T-helper 9 cell (primary cell): ENCODE measurements around the gene TUBB.
"Not testable (repeated sequence)": the region's sequence is repeated elsewhere in the genome, so short reads cannot be mapped to it uniquely, and the experiment has no call there.

Experiments used
- DNase-seq: peaks from one replicate; pipeline ENCODE4 v3.0.0-alpha.2; 2020

Gene TUBB

DNA sequence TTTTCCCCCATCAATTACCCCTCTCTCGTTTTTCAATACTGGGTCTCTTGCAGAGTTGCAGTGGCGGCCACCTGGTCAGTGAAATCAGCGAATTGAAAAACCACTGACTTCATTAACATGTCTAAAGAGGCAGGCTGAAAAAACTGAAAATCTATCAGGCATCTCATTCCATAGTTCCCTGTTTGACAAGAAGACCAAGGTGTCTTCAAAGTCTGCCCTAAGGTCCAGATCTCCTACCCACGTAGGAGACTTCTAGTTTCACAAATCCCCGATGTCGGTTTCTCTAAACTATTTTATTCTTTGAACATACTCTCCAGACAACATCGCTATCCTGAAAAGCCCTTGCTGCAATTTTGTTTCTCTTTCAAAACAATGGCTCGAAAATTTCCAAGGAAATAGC, 796 bp upstream of the TUBB start:
- DNase-seq, result no peak

DNA sequence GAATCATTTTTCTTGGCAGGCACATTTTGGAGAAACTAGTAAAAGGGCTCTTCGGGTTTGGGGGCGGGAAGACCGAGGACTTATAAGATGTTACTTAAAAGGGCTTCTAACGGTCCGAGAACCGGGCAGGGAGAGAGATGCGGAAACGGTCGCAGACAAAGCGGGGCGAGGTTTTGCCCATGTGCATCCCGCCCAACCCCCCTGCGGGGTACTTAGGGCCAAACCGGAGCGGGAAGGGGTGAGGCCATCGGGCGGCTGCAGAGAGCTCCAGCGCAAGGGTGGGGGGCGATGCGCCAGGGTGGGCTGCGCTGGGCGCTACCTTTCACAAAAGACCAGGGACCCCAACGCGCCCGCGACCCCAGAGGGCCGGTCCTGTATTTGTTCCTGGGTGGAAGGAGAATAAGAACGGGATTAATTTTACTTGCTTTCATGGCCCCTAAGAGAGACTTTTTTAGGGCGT, 616 bp downstream of the TUBB start:
- peak; percentile 29 for DNase-seq

DNA sequence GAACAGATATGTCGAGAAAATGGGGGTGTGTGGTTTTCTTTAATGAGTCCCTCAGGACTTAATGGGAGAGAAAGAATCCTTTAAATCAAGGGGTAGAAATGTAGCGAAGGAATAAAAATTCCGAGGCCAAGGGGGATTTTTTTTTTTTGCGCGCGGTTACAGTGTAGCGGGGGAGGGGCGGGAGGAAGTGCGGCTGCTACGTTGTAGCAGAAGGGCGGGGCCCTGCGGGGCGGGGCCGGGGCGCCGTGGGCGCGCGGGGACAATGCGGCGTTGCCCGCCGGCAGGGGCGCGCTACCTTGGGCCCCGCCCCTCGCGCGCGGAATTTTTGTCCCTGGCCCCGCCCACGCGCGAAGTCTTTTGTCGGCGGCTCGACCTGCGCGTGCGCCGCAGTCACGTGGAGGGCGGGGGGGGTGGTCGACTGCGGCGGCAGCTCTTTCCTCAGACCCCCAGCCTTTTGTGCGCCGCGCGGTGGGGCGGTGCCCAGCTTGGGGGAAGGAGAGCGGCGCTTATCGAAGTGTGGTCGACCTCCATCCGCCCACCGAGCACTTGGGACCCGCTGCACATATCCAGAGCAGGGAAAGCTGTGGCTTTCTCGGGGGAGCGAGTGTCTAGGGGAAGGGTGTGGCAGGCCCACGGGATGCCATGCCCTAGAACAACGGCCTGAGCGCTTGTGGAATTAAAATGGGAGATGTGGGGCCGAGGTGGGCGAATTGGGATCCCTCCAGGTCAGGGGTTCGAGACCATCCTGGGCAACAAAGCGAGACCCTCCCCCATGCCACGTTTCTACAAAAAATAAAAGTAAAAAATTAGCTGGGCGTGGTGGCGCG, 1.3 kb downstream of the TUBB start:
- peak; percentile 94 for DNase-seq

DNA sequence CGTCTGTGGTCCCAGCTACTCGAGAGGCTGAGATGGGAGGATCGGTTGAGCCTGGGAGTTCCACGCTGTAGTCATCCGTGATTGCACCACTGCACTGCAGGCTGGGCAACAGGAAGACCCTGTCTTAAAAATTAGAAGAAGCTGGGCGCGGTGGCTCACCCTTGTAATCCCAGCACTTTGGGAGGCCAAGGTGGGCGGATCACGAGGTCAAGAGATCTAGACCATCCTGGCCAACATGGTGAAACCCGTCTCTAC, 1.8 kb downstream of the TUBB start:
- not testable (repeated sequence) for DNase-seq

DNA sequence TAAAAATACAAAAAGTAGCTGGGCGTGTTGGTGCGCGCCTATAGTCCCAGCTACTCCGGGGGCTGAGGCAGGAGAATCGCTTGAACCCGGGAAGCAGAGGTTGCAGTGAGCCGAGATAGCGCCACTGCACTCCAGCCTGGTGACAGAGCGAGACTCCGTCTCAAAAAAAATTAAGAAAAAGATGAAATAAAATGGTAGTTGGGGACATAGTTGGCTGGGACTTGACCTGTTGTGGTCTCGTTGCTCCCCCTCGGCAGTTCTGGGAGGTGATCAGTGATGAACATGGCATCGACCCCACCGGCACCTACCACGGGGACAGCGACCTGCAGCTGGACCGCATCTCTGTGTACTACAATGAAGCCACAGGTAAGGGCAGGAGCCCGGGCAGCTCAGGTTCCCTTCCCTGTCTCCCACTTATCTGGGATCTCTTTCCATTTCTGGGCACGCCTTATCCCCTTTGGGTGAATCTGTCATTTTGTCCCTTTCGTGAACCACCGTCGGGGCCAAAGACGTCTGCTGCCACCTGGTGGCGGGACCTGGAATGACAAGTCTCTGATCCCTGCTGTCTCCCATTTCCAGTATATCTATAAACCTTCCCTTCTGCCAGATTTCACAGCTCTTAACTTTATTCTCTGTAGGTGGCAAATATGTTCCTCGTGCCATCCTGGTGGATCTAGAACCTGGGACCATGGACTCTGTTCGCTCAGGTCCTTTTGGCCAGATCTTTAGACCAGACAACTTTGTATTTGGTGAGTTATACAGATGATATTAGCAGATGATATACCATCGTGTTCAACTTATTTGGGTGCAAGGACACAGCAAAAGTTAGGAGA, 2.3 kb downstream of the TUBB start:
- DNase-seq, result peak; percentile 87

DNA sequence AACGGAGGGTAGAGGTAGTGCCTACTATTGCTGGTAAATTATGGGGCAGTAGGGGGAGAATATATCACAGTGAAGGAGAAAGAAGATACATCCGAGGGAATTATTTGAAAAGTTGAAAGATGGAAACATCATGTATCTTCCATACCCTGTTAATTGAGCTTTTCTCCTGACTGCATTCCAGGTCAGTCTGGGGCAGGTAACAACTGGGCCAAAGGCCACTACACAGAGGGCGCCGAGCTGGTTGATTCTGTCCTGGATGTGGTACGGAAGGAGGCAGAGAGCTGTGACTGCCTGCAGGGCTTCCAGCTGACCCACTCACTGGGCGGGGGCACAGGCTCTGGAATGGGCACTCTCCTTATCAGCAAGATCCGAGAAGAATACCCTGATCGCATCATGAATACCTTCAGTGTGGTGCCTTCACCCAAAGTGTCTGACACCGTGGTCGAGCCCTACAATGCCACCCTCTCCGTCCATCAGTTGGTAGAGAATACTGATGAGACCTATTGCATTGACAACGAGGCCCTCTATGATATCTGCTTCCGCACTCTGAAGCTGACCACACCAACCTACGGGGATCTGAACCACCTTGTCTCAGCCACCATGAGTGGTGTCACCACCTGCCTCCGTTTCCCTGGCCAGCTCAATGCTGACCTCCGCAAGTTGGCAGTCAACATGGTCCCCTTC, 3.1 kb downstream of the TUBB start:
- not testable (repeated sequence) for DNase-seq

DNA sequence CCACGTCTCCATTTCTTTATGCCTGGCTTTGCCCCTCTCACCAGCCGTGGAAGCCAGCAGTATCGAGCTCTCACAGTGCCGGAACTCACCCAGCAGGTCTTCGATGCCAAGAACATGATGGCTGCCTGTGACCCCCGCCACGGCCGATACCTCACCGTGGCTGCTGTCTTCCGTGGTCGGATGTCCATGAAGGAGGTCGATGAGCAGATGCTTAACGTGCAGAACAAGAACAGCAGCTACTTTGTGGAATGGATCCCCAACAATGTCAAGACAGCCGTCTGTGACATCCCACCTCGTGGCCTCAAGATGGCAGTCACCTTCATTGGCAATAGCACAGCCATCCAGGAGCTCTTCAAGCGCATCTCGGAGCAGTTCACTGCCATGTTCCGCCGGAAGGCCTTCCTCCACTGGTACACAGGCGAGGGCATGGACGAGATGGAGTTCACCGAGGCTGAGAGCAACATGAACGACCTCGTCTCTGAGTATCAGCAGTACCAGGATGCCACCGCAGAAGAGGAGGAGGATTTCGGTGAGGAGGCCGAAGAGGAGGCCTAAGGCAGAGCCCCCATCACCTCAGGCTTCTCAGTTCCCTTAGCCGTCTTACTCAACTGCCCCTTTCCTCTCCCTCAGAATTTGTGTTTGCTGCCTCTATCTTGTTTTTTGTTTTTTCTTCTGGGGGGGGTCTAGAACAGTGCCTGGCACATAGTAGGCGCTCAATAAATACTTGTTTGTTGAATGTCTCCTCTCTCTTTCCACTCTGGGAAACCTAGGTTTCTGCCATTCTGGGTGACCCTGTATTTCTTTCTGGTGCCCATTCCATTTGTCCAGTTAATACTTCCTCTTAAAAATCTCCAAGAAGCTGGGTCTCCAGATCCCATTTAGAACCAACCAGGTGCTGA, 3.9 kb downstream of the TUBB start:
- not testable (repeated sequence) for DNase-seq

DNA sequence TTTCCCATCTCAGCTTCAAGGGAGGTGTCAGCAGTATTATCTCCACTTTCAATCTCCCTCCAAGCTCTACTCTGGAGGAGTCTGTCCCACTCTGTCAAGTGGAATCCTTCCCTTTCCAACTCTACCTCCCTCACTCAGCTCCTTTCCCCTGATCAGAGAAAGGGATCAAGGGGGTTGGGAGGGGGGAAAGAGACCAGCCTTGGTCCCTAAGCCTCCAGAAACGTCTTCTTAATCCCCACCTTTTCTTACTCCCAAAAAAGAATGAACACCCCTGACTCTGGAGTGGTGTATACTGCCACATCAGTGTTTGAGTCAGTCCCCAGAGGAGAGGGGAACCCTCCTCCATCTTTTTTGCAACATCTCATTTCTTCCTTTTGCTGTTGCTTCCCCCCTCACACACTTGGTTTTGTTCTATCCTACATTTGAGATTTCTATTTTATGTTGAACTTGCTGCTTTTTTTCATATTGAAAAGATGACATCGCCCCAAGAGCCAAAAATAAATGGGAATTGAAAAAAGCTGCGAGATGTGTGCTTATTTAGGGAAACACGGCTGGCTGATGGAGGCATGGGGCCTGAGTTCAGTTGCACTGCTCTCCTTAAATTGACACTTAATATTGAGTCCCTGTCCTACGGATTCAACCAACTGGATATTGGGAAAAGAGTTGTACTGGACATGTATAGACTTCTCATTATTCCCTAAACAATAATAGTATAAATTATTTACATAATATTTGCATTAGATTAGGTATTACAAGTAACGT, 4.9 kb downstream of the TUBB start:
- no peak for DNase-seq

DNA sequence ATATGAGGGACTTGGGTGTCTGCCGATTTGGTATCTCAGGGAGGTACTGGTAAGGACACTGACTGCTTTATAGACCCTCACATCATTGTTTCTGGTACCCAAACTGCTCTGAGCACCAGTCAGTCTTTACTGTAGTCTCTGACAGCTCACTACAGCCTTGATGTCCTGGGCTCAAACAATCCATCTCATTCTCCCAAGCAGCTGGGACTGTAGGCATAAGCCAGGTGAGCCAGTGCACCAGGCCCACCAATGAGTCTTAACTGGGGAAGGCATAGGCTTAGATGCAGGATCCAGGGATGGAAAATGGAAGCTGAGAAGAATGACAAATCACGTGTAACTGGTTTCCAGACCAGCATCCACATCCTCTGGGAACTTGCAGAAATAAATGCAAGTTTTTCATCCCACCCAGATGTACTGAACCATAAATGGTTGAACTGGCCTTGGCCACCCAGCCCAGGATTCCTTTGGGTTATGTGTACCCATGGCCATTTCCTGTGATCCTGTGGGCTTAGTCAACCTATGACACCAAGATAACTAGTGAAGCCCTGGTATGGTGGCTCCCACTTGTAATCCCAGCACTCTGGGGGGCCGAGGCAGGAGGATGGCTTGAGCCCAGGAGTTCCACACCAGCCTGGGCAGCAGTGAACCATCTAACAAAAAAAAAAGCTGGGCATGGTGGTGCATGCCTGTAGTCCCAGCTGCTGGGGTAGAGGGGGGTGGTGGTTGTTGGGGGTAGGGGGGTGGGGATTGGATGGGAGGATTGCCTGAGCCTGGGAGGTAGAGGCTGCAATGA, 5.8 kb downstream of the TUBB start:
- no peak for DNase-seq

DNA sequence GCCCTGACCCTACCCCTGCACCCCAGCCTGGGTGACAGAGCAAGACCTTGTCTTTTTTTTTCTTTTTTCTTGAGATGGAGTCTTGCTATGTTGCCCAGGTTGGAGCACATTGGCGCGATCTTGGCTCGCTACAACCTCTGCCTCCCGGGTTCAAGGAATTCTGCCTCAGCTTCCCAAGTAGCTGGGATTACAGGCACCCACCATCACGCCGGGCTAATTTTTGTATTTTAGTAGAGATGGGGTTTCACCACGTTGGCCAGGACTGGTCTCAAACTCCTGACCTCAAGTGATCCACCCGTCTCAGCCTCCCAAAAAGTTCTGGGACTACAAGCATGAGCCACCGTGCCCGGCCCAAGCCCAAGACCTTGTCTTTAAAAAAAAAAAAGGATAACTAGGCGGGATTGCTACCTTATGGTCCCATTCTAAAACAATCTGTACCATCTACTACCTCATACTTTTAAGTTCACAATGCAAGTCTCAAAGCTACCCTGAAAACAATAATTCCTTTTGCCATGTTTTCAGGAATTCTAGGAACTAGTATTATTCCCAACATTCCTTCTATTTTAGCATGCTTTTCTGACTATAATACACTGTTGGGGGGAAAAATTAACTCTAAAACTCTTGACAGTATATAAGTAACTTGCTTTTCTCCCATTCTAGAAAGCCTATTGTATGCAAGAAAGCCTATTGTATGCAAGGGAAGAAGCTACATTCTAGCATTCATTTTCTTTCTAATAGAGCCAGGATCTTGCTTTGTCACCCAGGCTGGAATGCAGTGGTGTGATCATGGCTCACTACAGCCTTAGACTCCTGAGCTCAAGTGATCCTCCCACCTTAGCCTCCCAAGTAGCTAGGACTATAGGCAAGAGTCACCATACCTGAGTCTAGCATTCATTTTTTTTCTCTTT, 6.6 kb downstream of the TUBB start:
- no peak for DNase-seq

DNA sequence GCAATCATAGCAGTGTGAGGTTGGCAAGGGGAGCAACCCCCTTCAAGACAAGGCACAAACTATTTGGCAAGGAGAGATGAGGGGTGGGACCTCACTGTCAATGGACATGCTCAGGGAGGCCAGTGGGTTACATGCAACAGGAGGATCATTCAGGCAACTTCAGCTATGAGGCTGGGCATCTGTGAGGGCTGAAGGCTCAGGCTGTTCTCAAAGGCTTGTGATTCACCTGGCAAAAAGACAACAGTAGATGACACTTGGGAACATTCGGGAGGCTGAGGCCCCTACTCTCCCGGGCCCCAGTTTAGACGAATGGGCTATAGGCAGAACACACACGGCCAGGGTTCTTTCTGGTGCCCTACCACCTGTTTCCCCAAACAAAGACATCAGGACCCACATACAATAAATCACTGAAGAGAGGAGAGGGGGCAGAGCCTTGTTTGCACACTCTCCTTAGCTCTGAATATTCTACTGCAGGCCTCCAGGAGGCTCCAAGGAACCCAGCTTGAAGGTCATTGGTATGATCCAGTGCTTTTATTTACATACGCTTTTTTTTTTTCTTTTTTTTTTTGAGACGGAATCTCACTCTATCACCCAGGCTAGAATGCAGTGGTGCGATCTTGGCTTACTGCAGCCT, 7.9 kb downstream of the TUBB start:
- DNase-seq, result no peak

DNA sequence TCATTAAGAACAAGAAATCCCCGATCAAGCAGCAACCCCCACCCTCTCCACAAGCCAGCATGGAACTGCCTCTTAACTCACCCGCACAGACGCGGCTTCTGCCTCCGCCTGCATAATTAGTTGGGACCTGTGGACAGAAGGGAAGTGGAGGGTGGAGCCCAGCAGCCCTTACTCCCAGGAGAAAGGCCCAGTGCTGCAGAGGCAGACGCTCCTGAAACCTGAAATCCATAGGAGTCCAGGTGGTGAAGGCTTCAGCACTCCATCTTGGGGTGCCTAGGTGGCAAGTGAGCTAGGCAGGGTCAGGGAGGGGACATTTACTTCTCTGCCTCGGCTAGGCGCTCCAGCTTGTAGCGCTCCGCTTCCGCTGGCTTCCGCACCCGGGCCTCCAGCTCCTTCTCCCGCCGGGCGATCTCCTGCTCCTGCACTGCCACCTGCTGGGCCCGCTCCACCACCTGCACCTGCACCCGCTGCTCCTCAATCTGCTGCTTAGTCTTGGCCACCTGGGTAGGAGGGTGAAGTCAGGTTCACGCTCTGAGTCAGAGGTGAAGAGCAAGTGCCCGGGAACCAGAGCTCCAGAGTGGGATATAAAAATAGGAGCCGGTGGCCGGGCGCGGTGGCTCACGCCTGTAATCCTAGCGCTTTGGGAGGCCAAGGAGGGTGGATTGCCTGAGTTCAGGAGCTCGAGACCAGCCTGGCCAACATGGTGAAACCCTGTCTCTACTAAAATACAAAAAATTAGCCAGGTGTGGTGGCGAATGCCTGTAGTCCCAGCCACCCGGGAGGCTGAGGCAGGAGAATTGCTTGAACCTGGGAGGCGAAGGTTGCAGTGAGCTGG, 10.7 kb downstream of the TUBB start:
- DNase-seq, result peak; percentile 80

DNA sequence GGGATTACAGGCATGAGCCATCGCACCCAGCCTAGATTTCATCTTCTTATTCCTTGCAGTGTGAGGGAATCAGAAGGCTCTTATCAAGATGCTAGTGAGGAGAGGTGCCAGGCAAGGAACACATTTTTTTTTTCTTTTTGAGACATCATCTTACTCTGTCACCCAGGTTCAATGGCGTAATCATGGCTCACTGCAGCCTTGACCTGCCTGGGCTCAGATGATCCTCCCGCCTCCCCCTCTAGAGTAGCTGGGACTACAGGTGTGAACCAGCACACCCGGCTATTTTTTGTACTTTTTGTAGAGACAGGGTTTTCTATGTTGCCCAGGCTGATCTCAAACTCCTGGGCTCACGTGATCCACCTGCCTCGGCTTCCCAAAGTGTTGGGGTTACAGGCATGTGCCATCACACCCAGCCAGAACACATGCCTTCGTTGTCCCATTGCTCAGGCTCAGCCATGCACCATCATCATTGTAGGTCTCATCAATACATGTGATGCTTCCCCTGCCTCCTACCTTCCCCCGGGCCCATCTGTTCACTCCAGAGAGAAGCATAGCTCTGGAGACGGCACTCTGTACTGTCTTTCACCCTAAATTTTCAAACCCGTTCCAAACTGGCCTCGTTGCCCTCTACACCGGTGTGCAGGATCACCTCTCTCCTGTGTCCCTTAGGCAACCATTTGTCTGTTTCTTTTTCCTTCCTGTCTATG, 12.2 kb downstream of the TUBB start:
- no peak for DNase-seq

DNA sequence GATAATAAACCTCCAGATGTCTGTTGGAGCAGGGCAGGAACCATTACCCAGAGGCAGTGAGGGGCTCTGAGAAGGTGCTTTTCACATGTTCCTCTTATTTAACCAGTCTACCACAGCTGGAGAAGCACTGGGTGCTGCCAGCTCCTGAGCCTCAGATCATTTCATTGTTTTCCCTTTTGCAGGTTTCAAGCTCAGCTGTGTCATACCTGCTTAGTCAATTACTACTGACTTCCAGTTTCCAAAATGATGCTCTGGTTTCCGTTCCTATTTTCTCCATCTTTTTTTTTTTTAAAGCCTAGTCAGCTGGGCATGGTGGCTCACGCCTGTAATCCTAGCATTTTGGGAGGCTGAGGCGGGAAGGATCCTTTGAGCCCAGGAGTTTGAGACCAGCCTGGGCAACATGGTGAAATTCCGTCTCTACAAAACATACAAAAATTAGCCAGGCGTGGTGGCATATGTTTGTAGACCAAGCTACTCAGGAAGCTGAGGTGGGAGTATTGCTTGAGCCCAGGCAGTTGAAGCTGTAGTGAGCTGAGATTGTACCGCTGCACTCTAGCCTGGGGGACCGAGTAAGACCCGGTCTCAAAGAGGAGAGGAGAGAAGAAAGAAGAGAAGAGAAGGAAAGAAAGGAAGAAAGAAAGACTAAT, 15.6 kb downstream of the TUBB start:
- no peak for DNase-seq

DNA sequence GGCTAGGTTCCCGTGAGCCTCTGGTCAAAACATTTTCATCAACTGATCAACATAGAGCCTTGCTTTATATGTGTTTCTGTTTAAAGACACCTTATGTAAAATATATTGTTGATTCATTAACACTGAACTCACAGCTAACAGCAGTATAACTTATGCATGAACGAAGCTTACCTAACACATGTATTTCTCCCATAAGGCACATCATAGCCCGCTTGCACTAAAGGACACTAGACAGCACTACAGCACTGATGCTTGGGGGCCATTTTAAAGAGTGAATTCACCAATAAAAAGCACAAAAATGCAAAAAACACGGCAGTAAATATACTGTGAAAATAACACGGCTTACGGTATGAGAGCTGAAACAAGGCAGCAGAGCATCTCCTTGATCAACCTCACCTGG, 18.4 kb downstream of the TUBB start:
- no peak for DNase-seq

DNA sequence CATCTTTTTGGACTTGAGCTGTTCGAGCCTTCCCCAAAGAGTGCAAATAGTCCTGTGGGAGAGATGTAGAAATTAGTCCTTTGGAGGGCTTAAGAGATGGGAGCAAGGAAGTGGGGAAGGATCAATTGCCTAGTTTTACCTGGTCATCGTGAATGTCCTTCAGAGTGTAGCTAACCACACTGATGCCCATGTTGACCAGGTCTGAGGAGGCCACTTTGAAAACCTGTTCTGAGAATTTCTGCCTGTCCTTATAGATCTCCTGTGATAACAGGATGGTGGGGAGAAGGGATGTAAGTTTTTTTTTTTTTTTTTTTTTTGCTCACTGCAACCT, 20.4 kb downstream of the TUBB start:
- no peak for DNase-seq

DNA sequence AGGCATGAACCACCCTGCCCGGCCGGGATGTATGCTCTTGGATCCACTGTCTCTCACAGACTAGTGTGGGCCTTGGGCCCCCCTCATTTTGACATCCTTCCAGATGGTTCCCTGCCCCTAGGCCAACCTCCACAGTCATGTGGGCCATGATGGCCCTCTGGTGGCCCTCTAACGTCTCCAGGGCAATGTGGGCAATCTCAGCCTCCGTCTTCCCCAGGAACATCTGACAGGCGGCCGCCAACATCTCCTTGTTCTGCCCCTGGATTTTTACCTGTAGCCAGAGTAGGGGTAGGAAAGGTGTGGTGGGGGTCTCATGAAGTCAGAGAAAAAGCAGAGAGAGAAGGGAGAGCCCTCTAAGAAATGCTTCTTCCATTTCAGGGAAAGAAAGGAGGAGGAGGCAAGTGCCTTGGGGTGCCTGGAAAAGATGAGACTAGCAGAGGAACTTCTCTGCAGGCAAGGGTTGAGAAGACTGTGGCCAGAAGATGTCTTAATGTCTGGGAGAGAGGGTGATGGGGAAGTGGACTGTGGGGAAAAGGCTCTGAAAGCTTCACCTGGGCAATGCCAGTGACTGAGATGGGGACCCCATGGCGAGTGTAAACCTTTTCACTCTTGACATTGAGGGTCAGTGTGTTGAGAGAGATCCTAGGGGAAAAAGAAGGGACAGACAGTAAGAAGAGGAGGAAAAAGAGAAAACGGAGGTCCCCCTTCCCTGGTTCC, 21.1 kb downstream of the TUBB start:
- DNase-seq, result no peak
